Central memory CD8-positive, alpha-beta T cell (primary cell): Measurements from ENCODE around the gene PIGV.
"Not testable (repeated sequence)": the region's sequence is repeated elsewhere in the genome, so short reads cannot be mapped to it uniquely, and the experiment has no call there.

Experiments used
- ATAC-seq: fragments of 150-1000 bp; cut with Tn5 transposase; replicated peaks from 2 replicates; pipeline ENCODE4 v1.10.0; 2022; ENCODE audit warnings: mild to moderate bottlenecking, moderate FRiP score, moderate number of reproducible peaks; ENCODE audit not compliant: poor library complexity, severe bottlenecking; ENCODE audit errors: extremely low read depth
- DNase-seq, 2 donors: peaks; one replicate each; pipeline ENCODE4 v3.0.0; 2021; ENCODE audit warnings: low spot score in 2 of 2
- H3K27ac Mint-ChIP-seq: one replicate; pipeline ENCODE4 v1.8.0; 2022; ENCODE audit warnings: low read depth, mild to moderate bottlenecking, moderate library complexity, mixed read lengths
- H3K27me3 Mint-ChIP-seq: one replicate; pipeline ENCODE4 v1.8.0; 2022; ENCODE audit warnings: mixed read lengths
- H3K36me3 Mint-ChIP-seq: one replicate; pipeline ENCODE4 v1.8.0; 2022; ENCODE audit warnings: mild to moderate bottlenecking, moderate library complexity, mixed read lengths; ENCODE audit not compliant: insufficient read depth
- H3K4me1 Mint-ChIP-seq: one replicate; pipeline ENCODE4 v1.8.0; 2022; ENCODE audit warnings: mixed read lengths
- H3K4me3 Mint-ChIP-seq: one replicate; pipeline ENCODE4 v1.8.0; 2022; ENCODE audit warnings: mild to moderate bottlenecking, moderate library complexity, mixed read lengths
- H3K9me3 Mint-ChIP-seq: one replicate; pipeline ENCODE4 v1.8.0; 2022; ENCODE audit warnings: mixed read lengths

PIGV gene

DNA sequence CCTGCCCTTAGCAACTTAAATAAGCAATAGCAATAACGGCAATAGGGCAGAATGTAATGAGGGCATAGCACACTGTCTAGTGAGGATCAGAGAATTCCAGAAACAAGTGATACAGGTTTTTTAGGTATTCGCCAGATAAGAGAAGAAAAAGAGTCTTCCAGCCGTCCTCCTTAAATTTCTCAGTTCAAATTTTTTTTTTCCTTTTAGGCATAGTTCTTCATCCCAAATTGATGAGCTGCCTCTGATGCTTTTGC is 1.8 kb downstream of the PIGV start:
- Mint-ChIP-seq H3K27me3 (no peaks in the 10 kb centered on the region), H3K9me3 (no peaks in the 10 kb centered on the region), H3K4me3 (peak overlapping the region; percentile 100), H3K27ac (peak overlapping the region; percentile 100), H3K36me3 (peaks cover 31% of the 10 kb centered on the region), H3K4me1 (peaks cover 81% of the 10 kb centered on the region)
- DNase-seq, result no peak
- no peak for ATAC-seq

DNA sequence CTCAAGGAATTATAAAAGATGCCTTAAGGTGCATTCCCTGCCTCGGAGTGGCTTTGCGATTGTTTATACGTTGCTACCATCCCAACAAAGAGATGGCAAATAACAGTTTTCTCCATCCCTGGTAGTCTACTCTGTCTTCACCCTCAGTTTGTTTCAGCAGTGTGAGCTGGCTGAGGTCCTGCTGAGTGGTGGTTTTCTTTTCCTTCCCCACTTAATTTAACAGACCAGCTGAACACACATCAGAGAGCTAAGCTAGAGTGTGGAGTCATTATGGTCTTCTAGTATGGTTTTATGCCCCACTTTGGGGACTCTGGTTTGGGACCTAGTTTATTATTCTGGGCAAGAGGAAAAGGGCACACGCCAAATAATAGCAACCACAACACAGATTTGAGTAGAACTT is 2.2 kb downstream of the PIGV start:
- Mint-ChIP-seq H3K27me3 (no peaks in the 10 kb centered on the region), H3K27ac (peak overlapping the region; percentile 100), H3K4me1 (peaks cover 82% of the 10 kb centered on the region), H3K36me3 (peaks cover 32% of the 10 kb centered on the region), H3K4me3 (peak overlapping the region; percentile 100), H3K9me3 (no peaks in the 10 kb centered on the region)
- DNase-seq (no peak), ATAC-seq (no peak)

DNA sequence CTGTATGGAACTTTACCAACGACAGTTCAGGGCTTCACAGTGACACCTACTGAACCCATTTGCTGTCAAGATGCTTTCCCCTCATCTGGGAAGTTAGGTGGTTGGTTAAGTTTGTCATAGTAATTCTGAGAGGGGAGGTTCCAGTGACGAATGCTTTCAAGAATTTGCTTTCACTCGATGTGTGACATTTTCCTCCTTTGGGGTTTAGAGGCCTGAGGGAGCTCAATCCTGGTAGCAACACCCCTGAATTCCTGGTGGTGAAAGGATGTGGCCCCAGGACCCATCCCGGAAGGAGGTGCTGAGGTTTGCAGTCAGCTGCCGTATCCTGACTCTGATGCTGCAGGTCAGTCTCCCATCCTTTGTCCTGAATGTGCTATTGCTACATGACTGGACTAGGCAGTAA is 2.8 kb downstream of the PIGV start:
- H3K9me3 Mint-ChIP-seq, result no peaks in the 10 kb centered on the region
- H3K27me3 Mint-ChIP-seq, result no peaks in the 10 kb centered on the region
- DNase-seq, result no peak
- peak overlapping the region; percentile 100 for H3K27ac Mint-ChIP-seq
- peak overlapping the region; percentile 100 for H3K4me3 Mint-ChIP-seq
- no peak for ATAC-seq
- H3K4me1 Mint-ChIP-seq, result peaks cover 76% of the 10 kb centered on the region
- peaks cover 33% of the 10 kb centered on the region for H3K36me3 Mint-ChIP-seq

DNA sequence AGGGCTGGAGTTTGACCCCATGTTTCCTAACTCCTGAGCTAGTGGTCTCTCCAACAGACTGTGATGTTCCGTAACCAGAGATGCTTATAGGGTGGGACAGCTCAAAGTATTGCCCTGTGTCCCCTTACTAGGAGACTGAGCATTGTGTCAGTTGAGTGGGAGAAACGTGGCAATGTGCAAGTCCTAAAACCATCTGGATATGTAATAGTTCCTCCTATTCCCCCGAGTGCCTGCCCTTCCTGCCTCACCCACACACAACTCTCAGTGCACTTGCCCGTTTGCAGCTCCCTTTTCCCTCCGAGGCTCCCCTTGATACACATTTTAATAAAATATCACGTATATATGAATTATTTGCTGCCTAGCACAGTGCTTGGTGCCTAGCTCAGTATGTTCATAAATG is 3.4 kb downstream of the PIGV start:
- peaks cover 39% of the 10 kb centered on the region for H3K36me3 Mint-ChIP-seq
- H3K4me3 Mint-ChIP-seq, result no peak overlapping the region
- DNase-seq, result no peak
- H3K9me3 Mint-ChIP-seq, result no peaks in the 10 kb centered on the region
- no peaks in the 10 kb centered on the region for H3K27me3 Mint-ChIP-seq
- no peak for ATAC-seq
- H3K4me1 Mint-ChIP-seq, result peaks cover 70% of the 10 kb centered on the region
- peak overlapping the region; percentile 100 for H3K27ac Mint-ChIP-seq

DNA sequence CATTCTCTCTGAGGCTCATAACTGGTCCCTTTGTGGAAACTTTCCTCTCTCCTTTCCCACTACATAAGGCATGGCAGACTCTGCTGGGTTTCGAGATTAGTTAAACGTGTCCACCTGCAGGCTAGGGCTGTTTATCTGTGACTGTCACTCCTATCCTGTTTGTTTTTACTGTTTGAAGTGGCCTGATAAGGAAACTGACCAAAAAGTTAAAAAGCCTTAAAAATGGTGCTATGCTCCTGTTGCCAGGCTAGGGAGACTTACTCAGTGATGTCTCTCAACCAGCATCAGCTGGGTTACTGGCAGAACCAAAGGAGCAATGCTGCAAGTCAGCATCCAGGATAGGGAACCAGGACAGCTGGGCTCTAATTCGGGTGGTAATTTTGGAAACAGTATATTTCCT is 3.9 kb downstream of the PIGV start:
- Mint-ChIP-seq H3K27me3 (no peaks in the 10 kb centered on the region), H3K9me3 (no peaks in the 10 kb centered on the region), H3K27ac (peak overlapping the region; percentile 100), H3K4me1 (peaks cover 65% of the 10 kb centered on the region), H3K36me3 (peaks cover 44% of the 10 kb centered on the region), H3K4me3 (no peak overlapping the region)
- DNase-seq (no peak), ATAC-seq (no peak)

DNA sequence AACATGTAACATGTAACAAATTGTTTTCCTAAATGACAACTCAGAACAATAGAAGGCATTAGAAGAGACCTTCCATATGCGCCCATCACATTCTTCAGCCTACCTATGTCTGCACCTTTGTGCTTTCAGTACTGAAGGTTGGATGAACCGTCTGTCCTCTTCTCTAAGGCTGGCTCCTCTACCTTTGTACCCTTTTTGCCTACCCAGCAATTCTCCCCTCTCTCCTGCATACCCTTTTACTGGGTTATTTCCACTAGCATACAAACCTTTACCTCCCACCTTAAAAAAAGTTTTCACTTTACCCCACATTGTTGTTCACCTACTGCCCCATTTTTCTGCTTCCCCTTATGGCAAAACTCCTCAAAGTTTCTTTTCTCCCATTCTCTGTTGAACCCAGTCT is 5.2 kb downstream of the PIGV start:
- peaks cover 38% of the 10 kb centered on the region for H3K36me3 Mint-ChIP-seq
- ATAC-seq (no peak), DNase-seq (no peak)
- peak overlapping the region; percentile 33 for H3K27ac Mint-ChIP-seq
- H3K4me3 Mint-ChIP-seq, result no peak overlapping the region
- H3K27me3 Mint-ChIP-seq, result no peaks in the 10 kb centered on the region
- no peaks in the 10 kb centered on the region for H3K9me3 Mint-ChIP-seq
- H3K4me1 Mint-ChIP-seq, result peaks cover 52% of the 10 kb centered on the region

DNA sequence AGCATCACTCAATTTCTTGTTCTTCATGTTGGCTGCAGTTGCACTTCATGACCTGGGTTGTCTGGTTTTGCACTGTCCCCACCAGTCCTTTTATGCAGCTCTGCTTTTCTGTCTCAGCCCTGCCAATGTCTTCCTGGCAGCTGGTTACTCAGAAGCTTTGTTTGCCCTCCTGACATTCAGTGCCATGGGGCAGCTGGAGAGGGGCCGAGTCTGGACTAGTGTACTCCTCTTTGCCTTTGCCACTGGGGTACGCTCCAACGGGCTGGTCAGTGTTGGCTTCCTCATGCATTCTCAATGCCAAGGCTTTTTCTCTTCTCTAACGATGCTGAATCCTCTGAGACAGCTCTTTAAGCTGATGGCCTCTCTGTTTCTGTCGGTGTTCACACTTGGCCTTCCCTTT is 6.6 kb downstream of the PIGV start:
- H3K4me1 Mint-ChIP-seq, result peaks cover 41% of the 10 kb centered on the region
- H3K36me3 Mint-ChIP-seq, result peaks cover 33% of the 10 kb centered on the region
- ATAC-seq (no peak), DNase-seq (no peak)
- no peaks in the 10 kb centered on the region for H3K9me3 Mint-ChIP-seq
- peak overlapping the region; percentile 33 for H3K27ac Mint-ChIP-seq
- H3K4me3 Mint-ChIP-seq, result no peak overlapping the region
- no peaks in the 10 kb centered on the region for H3K27me3 Mint-ChIP-seq

DNA sequence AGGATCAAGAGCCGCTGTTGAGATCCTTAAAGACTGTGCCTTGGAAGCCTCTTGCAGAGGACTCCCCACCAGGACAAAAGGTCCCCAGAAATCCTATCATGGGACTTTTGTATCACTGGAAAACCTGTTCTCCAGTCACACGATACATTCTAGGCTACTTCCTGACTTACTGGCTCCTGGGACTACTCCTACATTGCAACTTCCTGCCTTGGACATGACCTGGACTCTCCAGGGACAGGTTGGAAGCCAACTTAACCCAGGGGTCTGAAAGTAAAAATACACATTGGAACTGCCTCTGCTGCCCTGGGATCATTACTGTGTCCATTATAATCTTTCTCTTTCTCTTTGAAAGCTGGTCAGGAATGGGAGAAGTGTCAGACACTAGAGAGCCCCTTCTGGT is 9.9 kb downstream of the PIGV start:
- H3K27ac Mint-ChIP-seq, result no peak overlapping the region
- no peaks in the 10 kb centered on the region for H3K27me3 Mint-ChIP-seq
- H3K4me1 Mint-ChIP-seq, result peaks cover 45% of the 10 kb centered on the region
- DNase-seq, result no peak
- H3K36me3 Mint-ChIP-seq, result peaks cover 36% of the 10 kb centered on the region
- H3K4me3 Mint-ChIP-seq, result no peak overlapping the region
- ATAC-seq, result no peak
- H3K9me3 Mint-ChIP-seq, result no peaks in the 10 kb centered on the region

DNA sequence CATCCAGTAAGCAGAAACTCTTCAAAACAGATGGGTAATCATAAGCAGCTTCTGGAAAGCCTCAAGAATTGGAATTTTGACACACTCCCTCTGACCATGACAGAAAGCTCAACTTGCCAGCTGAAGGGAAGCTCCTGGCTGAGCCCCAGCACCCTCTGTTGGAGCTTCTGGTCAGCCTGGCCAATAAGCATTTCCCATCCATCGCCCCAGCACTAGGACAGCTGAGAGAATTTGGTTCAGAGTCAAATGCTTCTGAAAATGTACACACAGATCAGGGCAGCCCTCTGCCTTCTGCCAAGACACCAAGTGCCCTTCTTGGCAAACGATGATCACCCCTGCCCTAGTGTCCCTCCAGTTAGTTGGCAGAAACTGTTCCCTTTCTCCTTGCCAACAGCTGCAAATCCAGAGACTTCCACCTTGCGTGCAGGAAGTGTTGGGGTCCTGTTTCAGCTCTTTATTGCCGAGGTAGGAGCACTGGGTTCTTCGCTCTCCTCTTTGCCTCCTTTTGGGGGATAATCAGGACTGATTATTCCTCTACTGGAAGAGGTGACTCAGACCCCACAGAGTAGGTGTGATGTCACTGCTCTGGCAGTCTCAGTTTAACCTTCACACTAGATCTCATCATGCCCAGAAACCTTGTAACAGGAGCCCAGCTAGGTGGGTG is 11.9 kb downstream of the PIGV start:
- peak overlapping the region; percentile 92 for H3K27ac Mint-ChIP-seq
- H3K27me3 Mint-ChIP-seq, result no peaks in the 10 kb centered on the region
- H3K4me1 Mint-ChIP-seq, result peaks cover 35% of the 10 kb centered on the region
- H3K9me3 Mint-ChIP-seq, result no peaks in the 10 kb centered on the region
- peaks cover 24% of the 10 kb centered on the region for H3K36me3 Mint-ChIP-seq
- DNase-seq (no peak), ATAC-seq (peak; percentile 54)
- H3K4me3 Mint-ChIP-seq, result peak overlapping the region; percentile 48

DNA sequence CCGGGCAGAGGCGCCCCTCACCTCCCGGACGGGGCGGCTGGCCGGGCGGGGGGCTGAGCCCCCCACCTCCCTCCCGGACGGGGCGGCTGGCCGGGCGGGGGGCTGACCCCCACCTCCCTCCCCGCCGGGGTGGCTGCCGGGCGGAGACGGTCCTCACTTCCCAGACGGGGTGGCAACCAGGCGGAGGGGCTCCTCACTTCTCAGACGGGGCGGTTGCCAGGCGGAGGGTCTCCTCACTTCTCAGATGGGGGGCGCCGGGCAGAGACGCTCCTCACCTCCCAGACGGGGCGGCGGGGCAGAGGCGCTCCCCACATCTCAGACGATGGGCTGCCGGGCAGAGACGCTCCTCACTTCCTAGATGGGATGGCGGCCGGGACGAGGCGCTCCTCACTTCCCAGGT is 16.2 kb downstream of the PIGV start:
- DNase-seq, H3K4me3 Mint-ChIP-seq, ATAC-seq, H3K27ac Mint-ChIP-seq, H3K9me3 Mint-ChIP-seq, H3K27me3 Mint-ChIP-seq: not testable (repeated sequence)
- Mint-ChIP-seq H3K36me3 (peaks cover 11% of the 10 kb centered on the region), H3K4me1 (peaks cover 38% of the 10 kb centered on the region)

DNA sequence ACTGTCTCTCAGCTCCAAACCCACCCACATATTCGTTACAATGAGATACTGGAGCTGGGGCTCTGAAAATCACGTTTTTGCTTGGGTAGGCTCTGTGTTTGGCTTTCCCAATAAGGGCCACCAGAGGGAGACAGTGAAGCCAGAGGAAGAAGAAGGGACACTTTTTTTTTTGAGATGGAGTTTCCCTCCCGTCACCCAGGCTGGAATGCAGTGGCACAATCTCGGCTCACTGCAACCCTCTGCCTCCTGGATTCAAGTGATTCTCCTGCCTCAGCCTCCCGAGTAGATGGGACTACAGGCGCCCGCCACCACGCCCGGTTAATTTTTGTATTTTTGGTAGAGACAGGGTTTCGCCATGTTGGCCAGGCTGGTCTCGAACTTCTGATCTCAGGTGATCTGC is 22.4 kb downstream of the PIGV start:
- ATAC-seq, result peak; percentile 74
- not testable (repeated sequence) for H3K36me3 Mint-ChIP-seq, H3K27me3 Mint-ChIP-seq, H3K9me3 Mint-ChIP-seq
- peak overlapping the region; percentile 67 for H3K4me3 Mint-ChIP-seq
- H3K4me1 Mint-ChIP-seq, result peaks cover 20% of the 10 kb centered on the region
- peak; percentile 61 to 77 for DNase-seq
- peak overlapping the region; percentile 95 for H3K27ac Mint-ChIP-seq

DNA sequence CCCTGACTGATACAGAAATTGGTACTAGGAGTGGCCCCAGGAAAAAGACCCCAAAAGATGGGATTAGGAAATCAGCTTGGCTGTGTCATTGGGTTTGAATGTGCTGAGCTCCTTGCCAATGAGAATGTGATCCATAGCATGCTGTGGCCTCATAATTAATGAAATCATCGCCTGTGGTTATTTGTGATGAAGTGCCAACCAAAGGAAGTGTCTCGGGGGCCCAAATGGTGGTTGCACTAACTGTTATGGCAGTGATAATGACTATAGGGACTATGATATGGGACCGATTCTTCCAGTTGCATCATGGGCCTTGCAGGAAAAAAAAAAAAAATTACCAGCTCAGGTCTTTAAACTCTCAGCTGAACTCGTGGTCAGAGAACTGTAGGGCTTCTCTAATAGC is 23.3 kb downstream of the PIGV start:
- Mint-ChIP-seq H3K9me3 (no peaks in the 10 kb centered on the region), H3K4me1 (peaks cover 15% of the 10 kb centered on the region), H3K27me3 (no peaks in the 10 kb centered on the region), H3K36me3 (no peaks in the 10 kb centered on the region), H3K4me3 (peak overlapping the region; percentile 67), H3K27ac (peak overlapping the region; percentile 95)
- ATAC-seq (peak; percentile 71), DNase-seq (peak in 1 of 2 donors; percentile 21)

DNA sequence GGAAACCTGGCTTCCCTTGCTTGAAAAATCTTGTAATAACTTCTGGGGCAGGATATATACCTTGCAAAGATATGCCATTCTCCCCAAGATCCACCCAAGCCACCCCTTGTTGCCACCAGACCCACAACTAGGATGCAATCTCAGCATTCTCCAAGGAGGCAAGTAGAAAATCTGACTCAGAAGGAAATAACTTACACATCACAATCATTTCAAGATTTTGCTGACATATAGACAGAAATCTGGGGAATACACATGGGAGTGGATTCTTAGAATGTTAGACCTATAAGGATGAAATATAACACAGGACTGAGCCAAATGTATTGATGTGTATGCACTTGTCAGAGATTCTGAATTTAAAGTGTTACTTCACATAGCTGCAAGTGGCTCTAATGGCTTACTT is 24.0 kb downstream of the PIGV start:
- ATAC-seq, result no peak
- DNase-seq, result no peak
- H3K27ac Mint-ChIP-seq, result peak overlapping the region; percentile 95
- no peak overlapping the region for H3K4me3 Mint-ChIP-seq
- peaks cover 15% of the 10 kb centered on the region for H3K4me1 Mint-ChIP-seq
- H3K9me3 Mint-ChIP-seq, result no peaks in the 10 kb centered on the region
- no peaks in the 10 kb centered on the region for H3K27me3 Mint-ChIP-seq
- H3K36me3 Mint-ChIP-seq, result no peaks in the 10 kb centered on the region

DNA sequence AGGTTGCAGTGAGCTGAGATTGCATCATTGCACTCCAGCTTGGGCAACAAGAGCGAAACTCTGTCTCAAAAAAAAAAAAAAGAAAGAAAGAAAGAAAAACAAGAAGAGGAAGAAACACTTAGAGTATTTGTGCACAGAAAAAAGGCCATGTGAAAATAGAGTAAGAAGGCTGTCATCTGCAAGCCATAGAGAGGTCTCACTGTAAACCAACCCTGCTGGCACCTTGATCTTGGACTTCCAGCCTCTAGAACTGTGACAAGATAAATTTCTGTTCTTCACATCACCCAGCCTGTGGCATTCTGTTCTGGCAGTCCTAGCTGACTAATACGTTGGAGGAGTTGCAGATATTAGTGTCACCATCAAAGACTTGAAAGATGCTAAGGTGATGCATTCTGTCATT is 26.6 kb downstream of the PIGV start:
- no peak overlapping the region for H3K27ac Mint-ChIP-seq
- no peaks in the 10 kb centered on the region for H3K36me3 Mint-ChIP-seq
- H3K4me3 Mint-ChIP-seq, result no peak overlapping the region
- H3K27me3 Mint-ChIP-seq, result no peaks in the 10 kb centered on the region
- H3K4me1 Mint-ChIP-seq, result peaks cover 15% of the 10 kb centered on the region
- DNase-seq (no peak), ATAC-seq (no peak)
- H3K9me3 Mint-ChIP-seq, result no peaks in the 10 kb centered on the region
